Stomach (tissue), 4 donors: Measurements from ENCODE around the gene NKRF.

ENCODE experiments used
- EP300 ChIP-seq: sonication (generic); formaldehyde crosslinking; IDR thresholded peaks from one replicate; pipeline ENCODE4 v1.6.1; 2017; ENCODE audit warnings: antibody characterized with exemption
- POLR2A ChIP-seq, 4 donors: fragments of 450-650 bp; IDR thresholded peaks; one replicate each; pipeline ENCODE4 v1.6.1; 2016; ENCODE audit warnings: antibody characterized with exemption in 4 of 4, control low read depth in 2 of 4, mild to moderate bottlenecking in 1 of 4, moderate library complexity in 1 of 4
- POLR2AphosphoS5 ChIP-seq, 3 donors: sonication (generic); formaldehyde crosslinking; IDR thresholded peaks; one replicate each; pipeline ENCODE4 v1.6.1; 2016; ENCODE audit warnings: antibody characterized with exemption in 3 of 3
- TF ChIP-seq, protein P1 (sequence below), 7 experiments: fragments of 450-650 bp in 4 of 7; fragments of 200-600 bp in 3 of 7; sonication (generic) in 3 of 7; IDR thresholded peaks; one replicate each; pipeline ENCODE4 v1.5.1; 2016 to 2019; ENCODE audit warnings: antibody characterized with exemption in 7 of 7, control low read depth in 2 of 7, mild to moderate bottlenecking in 1 of 7

DNA sequence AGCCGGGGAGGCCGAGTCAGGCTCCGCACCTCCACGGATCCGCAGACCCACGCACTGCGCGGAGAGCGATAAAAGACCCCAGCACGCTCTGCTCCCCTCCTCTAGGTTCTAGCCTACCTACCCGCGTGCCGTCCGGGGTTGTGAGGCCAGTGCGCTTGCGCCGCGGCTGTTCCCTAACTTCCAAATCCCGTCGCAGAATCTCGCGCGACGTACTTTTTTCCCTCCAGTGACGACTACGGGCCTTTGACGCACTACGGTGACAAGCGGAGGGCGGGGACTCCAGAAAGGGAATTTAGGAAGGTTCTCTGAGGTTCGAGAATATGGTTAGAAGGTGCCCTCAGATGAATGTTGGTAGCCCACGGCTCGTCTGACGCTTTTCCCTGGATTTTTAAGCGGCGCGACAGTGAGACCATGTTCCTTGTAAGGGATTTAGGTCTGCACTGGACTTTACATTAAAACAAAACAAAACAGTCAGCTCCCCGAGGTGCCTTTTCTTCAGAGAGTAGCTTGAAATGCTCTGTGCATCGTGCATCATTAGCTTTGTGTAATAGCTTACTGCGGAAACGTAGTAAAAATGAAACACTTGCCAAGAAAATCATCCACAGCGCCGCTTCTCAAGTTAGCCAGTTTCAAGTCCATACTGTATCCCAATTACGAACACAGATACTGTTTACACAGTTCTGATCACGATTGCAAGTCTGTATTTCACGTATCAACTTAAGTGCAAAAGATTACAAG, at the start of gene NKRF:
- TF ChIP-seq POLR2A (IDR thresholded peaks at IDR 0.05) (peak in 2 of 4 donors; percentile 21 to 71), POLR2AphosphoS5 (IDR thresholded peaks at IDR 0.05) (peak; percentile 78 to 95 (median 90)), EP300 (no peak)
- TF ChIP-seq, protein P1, sequence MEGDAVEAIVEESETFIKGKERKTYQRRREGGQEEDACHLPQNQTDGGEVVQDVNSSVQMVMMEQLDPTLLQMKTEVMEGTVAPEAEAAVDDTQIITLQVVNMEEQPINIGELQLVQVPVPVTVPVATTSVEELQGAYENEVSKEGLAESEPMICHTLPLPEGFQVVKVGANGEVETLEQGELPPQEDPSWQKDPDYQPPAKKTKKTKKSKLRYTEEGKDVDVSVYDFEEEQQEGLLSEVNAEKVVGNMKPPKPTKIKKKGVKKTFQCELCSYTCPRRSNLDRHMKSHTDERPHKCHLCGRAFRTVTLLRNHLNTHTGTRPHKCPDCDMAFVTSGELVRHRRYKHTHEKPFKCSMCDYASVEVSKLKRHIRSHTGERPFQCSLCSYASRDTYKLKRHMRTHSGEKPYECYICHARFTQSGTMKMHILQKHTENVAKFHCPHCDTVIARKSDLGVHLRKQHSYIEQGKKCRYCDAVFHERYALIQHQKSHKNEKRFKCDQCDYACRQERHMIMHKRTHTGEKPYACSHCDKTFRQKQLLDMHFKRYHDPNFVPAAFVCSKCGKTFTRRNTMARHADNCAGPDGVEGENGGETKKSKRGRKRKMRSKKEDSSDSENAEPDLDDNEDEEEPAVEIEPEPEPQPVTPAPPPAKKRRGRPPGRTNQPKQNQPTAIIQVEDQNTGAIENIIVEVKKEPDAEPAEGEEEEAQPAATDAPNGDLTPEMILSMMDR (IDR thresholded peaks at IDR 0.05), result no peak
